ENCODE measurements around the gene SERINC5.

SERINC5 gene

DNA sequence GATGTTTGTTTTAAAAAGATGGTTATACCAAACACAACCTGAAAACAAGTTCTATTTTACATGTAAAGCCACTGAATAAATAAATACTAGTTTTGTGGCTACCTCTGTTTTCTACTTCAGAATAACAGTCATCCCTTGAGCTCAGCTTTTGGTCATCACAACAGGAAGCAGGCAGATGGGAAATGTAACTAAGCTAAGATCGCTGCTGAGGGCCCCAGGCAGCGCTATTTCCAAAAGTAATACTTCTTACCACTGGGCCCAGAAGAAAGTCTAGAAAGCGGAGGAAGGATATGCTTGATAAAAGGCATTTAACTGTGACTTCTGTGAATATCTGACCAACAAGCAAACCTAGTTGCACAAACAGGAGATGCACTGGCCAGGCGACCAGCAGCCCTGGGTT, 61.4 kb downstream of the SERINC5 start:
- H3K79me2 ChIP-seq (ENCODE audit: low read length), result no peaks in the 10 kb centered on the region
- no peak overlapping the region for H3K4me2 ChIP-seq (ENCODE audit: low read depth, low read length)
- H2AFZ ChIP-seq (ENCODE audit: low read length), result no peak overlapping the region
- no peaks in the 10 kb centered on the region for H3K9me2 ChIP-seq (replicated peaks; ENCODE audit: insufficient read depth, low read length)
- no peaks in the 10 kb centered on the region for H3K9me3 ChIP-seq (replicated peaks; ENCODE audit: insufficient read depth, low read length)
- DNase-seq, result no peak
- H3K36me3 ChIP-seq (replicated peaks; ENCODE audit: insufficient read depth, low read length), result no peaks in the 10 kb centered on the region
- TF ChIP-seq EZH2 (optimal IDR thresholded peaks at IDR 0.05; ENCODE audit: low read depth, low read length) (no peak), EZH2phosphoT487 (IDR thresholded peaks at IDR 0.05; ENCODE audit: low read length) (no peak)
- TF ChIP-seq, protein P1, sequence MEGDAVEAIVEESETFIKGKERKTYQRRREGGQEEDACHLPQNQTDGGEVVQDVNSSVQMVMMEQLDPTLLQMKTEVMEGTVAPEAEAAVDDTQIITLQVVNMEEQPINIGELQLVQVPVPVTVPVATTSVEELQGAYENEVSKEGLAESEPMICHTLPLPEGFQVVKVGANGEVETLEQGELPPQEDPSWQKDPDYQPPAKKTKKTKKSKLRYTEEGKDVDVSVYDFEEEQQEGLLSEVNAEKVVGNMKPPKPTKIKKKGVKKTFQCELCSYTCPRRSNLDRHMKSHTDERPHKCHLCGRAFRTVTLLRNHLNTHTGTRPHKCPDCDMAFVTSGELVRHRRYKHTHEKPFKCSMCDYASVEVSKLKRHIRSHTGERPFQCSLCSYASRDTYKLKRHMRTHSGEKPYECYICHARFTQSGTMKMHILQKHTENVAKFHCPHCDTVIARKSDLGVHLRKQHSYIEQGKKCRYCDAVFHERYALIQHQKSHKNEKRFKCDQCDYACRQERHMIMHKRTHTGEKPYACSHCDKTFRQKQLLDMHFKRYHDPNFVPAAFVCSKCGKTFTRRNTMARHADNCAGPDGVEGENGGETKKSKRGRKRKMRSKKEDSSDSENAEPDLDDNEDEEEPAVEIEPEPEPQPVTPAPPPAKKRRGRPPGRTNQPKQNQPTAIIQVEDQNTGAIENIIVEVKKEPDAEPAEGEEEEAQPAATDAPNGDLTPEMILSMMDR (IDR thresholded peaks at IDR 0.05; ENCODE audit: low read length), result no peak
- H3K9ac ChIP-seq (ENCODE audit: low read length), result no peak overlapping the region
- no peaks in the 10 kb centered on the region for H3K27me3 ChIP-seq (replicated peaks; ENCODE audit: insufficient read depth, low read length)
- H4K20me1 ChIP-seq (ENCODE audit: insufficient read depth, low read length), result no peaks in the 10 kb centered on the region
- no peak overlapping the region for H3K4me3 ChIP-seq (ENCODE audit: low read length)
- no peaks in the 10 kb centered on the region for H3F3A ChIP-seq (ENCODE audit: insufficient read depth, low read length)
- no peaks in the 10 kb centered on the region for H3K4me1 ChIP-seq (ENCODE audit: low read length)
- H3K27ac ChIP-seq (ENCODE audit: low read length), result no peak overlapping the region

DNA sequence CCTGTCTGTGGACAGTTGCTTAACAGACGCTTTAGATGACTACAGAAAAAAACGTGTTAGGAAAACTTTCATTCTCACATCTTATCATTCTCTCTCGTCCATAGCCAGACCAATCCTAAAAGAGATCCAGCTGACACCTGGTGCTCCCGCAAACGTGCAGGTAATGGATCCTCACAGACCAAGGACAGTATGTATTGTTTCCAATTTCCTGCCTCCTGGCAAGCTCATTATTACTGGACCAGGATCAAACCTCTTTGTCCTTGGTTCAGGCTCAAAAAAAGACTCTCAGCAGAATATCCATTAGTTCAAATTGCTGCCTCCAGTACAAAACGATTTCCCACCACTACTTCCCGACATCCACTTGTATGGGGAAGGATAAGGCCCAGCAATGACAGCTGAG, 62.4 kb downstream of the SERINC5 start:
- no peaks in the 10 kb centered on the region for H3K9me2 ChIP-seq (replicated peaks; ENCODE audit: insufficient read depth, low read length)
- H3K4me1 ChIP-seq (ENCODE audit: low read length), result no peaks in the 10 kb centered on the region
- H3K4me3 ChIP-seq (ENCODE audit: low read length), result no peak overlapping the region
- no peak overlapping the region for H3K27ac ChIP-seq (ENCODE audit: low read length)
- H3K36me3 ChIP-seq (replicated peaks; ENCODE audit: insufficient read depth, low read length), result no peaks in the 10 kb centered on the region
- TF ChIP-seq, protein P1 (IDR thresholded peaks at IDR 0.05; ENCODE audit: low read length), result no peak
- TF ChIP-seq EZH2 (optimal IDR thresholded peaks at IDR 0.05; ENCODE audit: low read depth, low read length) (no peak), EZH2phosphoT487 (IDR thresholded peaks at IDR 0.05; ENCODE audit: low read length) (no peak)
- H3K27me3 ChIP-seq (replicated peaks; ENCODE audit: insufficient read depth, low read length), result no peaks in the 10 kb centered on the region
- no peaks in the 10 kb centered on the region for H4K20me1 ChIP-seq (ENCODE audit: insufficient read depth, low read length)
- no peak overlapping the region for H3K9ac ChIP-seq (ENCODE audit: low read length)
- H3K4me2 ChIP-seq (ENCODE audit: low read depth, low read length), result no peak overlapping the region
- H3K79me2 ChIP-seq (ENCODE audit: low read length), result no peaks in the 10 kb centered on the region
- H3K9me3 ChIP-seq (replicated peaks; ENCODE audit: insufficient read depth, low read length), result no peaks in the 10 kb centered on the region
- no peak overlapping the region for H2AFZ ChIP-seq (ENCODE audit: low read length)
- DNase-seq, result no peak
- H3F3A ChIP-seq (ENCODE audit: insufficient read depth, low read length), result no peaks in the 10 kb centered on the region

DNA sequence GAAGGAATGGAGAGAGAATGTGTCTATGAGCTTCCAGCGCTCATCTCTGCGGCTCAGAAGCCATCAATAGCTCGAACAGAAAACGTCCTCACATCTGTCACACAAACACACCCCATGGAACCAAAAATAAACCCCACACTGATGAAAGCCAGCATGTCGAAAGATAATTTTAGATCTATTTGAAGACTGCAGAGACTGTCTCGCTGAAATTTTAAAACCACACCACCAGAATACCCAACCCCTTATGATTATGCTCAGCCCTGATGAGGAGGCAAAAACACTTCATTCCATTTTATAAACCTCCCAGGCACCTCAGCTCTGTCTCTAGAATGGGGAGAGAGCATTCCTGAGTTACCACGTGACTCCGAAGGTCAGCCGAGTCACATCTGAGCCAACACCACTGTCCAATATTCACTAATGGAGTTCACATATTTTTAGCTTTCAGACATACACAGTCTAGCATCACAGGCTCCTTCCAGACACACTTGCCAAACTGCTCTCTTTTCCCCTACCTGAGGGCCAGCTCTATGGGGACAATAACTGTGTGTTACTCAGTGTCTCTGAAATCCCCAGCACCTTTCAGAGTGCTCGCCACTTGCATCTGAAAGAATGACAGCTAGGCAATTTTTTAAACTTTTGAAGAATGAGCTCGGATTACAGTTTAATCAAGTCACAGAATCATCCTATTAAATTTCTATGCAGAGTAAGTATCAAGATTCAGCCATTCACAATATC, 63.2 kb downstream of the SERINC5 start:
- H2AFZ ChIP-seq (ENCODE audit: low read length), result no peak overlapping the region

More for the DNA sequence above, 63.2 kb downstream of the SERINC5 start:
- H3K27ac ChIP-seq (ENCODE audit: low read length), result no peak overlapping the region
- H3K9me2 ChIP-seq (replicated peaks; ENCODE audit: insufficient read depth, low read length), result no peaks in the 10 kb centered on the region
- no peaks in the 10 kb centered on the region for H3K9me3 ChIP-seq (replicated peaks; ENCODE audit: insufficient read depth, low read length)
- no peaks in the 10 kb centered on the region for H3K79me2 ChIP-seq (ENCODE audit: low read length)
- H3K4me2 ChIP-seq (ENCODE audit: low read depth, low read length), result no peak overlapping the region
- no peaks in the 10 kb centered on the region for H3F3A ChIP-seq (ENCODE audit: insufficient read depth, low read length)
- H3K36me3 ChIP-seq (replicated peaks; ENCODE audit: insufficient read depth, low read length), result no peaks in the 10 kb centered on the region
- no peak overlapping the region for H3K9ac ChIP-seq (ENCODE audit: low read length)
- H3K27me3 ChIP-seq (replicated peaks; ENCODE audit: insufficient read depth, low read length), result no peaks in the 10 kb centered on the region
- no peaks in the 10 kb centered on the region for H3K4me1 ChIP-seq (ENCODE audit: low read length)
- DNase-seq, result no peak
- TF ChIP-seq EZH2 (optimal IDR thresholded peaks at IDR 0.05; ENCODE audit: low read depth, low read length), result no peak
- TF ChIP-seq, protein P1 (IDR thresholded peaks at IDR 0.05; ENCODE audit: low read length), result no peak
- TF ChIP-seq EZH2phosphoT487 (IDR thresholded peaks at IDR 0.05; ENCODE audit: low read length), result no peak
- no peak overlapping the region for H3K4me3 ChIP-seq (ENCODE audit: low read length)
- H4K20me1 ChIP-seq (ENCODE audit: insufficient read depth, low read length), result no peaks in the 10 kb centered on the region

Measured in MM.1S (cell line).